Left lung (tissue), 10 donors: ENCODE results near the gene BCL3. TPM values are rescaled to one million over a fixed set of nuclear protein-coding genes. Genes with fewer than 3 reads are reported as not detected.

Experiments
- ATAC-seq: fragments of 200-7000 bp; cut with Tn5 transposase; one replicate; pipeline ENCODE4 v1.9.1; 2020; ENCODE audit warnings: moderate library complexity
- DNase-seq, 4 donors: peaks; one replicate each; pipeline ENCODE4 v3.0.0-alpha.2; 2013 to 2020
- H3K27ac ChIP-seq, 2 donors: fragments of 200-600 bp; sonication (generic) in 1 of 2; one replicate each; pipeline versions ENCODE4 v1.5.0 to v1.8.0; 2020 to 2021
- H3K27me3 ChIP-seq, 2 donors: fragments of 200-600 bp; sonication (generic) in 1 of 2; one replicate each; pipeline versions ENCODE4 v1.5.0 to v1.8.0; 2020 to 2021
- H3K36me3 ChIP-seq, 2 donors: fragments of 200-600 bp; sonication (generic) in 1 of 2; one replicate each; pipeline versions ENCODE4 v1.5.0 to v1.8.0; 2020 to 2021
- H3K4me1 ChIP-seq, 2 donors: fragments of 200-600 bp; one replicate each; pipeline ENCODE4 v1.8.0; 2021
- H3K4me3 ChIP-seq, 2 donors: fragments of 200-600 bp; sonication (generic) in 1 of 2; one replicate each; pipeline versions ENCODE4 v1.5.0 to v1.8.0; 2020 to 2021; ENCODE audit warnings: mild to moderate bottlenecking in 1 of 2
- H3K9me3 ChIP-seq, 2 donors: fragments of 200-600 bp; sonication (generic) in 1 of 2; one replicate each; pipeline versions ENCODE4 v1.5.0 to v1.8.0; 2020 to 2021
- CTCF ChIP-seq, 2 donors: fragments of 200-600 bp; sonication (generic) in 1 of 2; IDR thresholded peaks; one replicate each; pipeline versions ENCODE4 v1.5.0 to v1.8.0; 2021; ENCODE audit warnings: antibody characterized with exemption in 2 of 2
- intact Hi-C, 2 donors: fragments of 100-400 bp; cut with DNase I; formaldehyde crosslinking; loops; one replicate each; pipeline versions ENCODE4 v1.11.2 to v1.14.2; 2022
- polyA plus RNA-seq, 6 donors: library from polyadenylated mRNA; unstranded; fragments of 120-200 nt; gene quantifications; one replicate each; pipeline ENCODE4 v1.2.1, GENCODE V29; 2013; ENCODE audit not compliant: insufficient read length in 6 of 6
- total RNA-seq, 2 donors: library from RNA; stranded (reverse); fragmentation: NEBNext Ultra II Directional; extraction: Animal tissue kit (Norgen Biotek cat#: 25700); gene quantifications; one replicate each; pipeline ENCODE4 v1.2.1, GENCODE V29; 2021
- donor health status: DM: no; HTN: yes; CAD: no.
- donor health status: DM: no; HTN: no; CAD: no.

BCL3 gene
- total and polyA plus RNA-seq, 8 donors, result 7.3 to 79.9 (median 13.8) TPM

- H3K27me3 ChIP-seq, result no peaks in the 10 kb centered on the region
- no peaks in the 10 kb centered on the region for H3K36me3 ChIP-seq
- no peak for TF ChIP-seq CTCF (IDR thresholded peaks at IDR 0.05)
- intact Hi-C loops, result no loop called here
- peak overlapping the region in 1 of 2 donors; percentile 40 for H3K27ac ChIP-seq
- peak overlapping the region in 1 of 2 donors; percentile 16 for H3K4me3 ChIP-seq
- H3K9me3 ChIP-seq, result no peaks in the 10 kb centered on the region
- DNase-seq, result peak in 1 of 4 donors; percentile 86
- peak; percentile 58 for ATAC-seq
- H3K4me1 ChIP-seq, result peaks cover 19 to 75% of the 10 kb centered on the region in 2 donors
Measured at GRCh38 chr19:44725251-44725650, 23.3 kb upstream of the BCL3 start.

DNA sequence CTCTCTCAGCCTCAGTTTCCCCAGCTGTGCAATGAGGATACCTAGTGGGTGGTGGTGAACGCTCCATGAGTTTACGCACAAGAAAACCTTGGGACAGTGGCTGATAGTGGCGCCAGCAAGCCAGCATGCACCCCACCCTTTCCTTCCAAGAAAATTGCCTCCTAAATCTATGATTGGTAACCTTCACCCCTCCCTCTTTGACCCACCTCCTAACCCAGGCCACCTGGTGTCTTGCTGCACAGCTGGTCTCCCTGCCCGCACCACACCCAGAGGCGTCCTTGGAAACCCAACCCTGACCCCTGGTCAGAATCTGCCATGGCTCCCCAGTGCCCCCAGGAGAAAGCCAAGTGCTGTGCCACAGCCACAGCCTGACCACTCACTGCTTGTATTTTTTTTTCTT is 22.8 kb upstream of the BCL3 start:
- no peaks in the 10 kb centered on the region for H3K27me3 ChIP-seq
- intact Hi-C loops, result no loop called here
- ATAC-seq, result no peak
- H3K4me3 ChIP-seq, result no peak overlapping the region
- H3K4me1 ChIP-seq, result peaks cover 19 to 72% of the 10 kb centered on the region in 2 donors
- H3K27ac ChIP-seq, result peak overlapping the region in 1 of 2 donors; percentile 40
- no peak for DNase-seq
- H3K36me3 ChIP-seq, result no peaks in the 10 kb centered on the region
- no peaks in the 10 kb centered on the region for H3K9me3 ChIP-seq
- TF ChIP-seq CTCF (IDR thresholded peaks at IDR 0.05), result no peak

GRCh38 chr19:44726465-44726864 is 22.0 kb upstream of the BCL3 start:
- Histone ChIP-seq H3K4me3 (no peak overlapping the region), H3K27ac (peak overlapping the region in 1 of 2 donors; percentile 28), H3K27me3 (no peaks in the 10 kb centered on the region), H3K36me3 (no peaks in the 10 kb centered on the region), H3K9me3 (no peaks in the 10 kb centered on the region), H3K4me1 (peaks cover 13 to 64% of the 10 kb centered on the region in 2 donors)
- TF ChIP-seq CTCF (IDR thresholded peaks at IDR 0.05), result no peak
- ATAC-seq (peak; percentile 34), DNase-seq (no peak)
- intact Hi-C loops, result no loop called here

GRCh38 chr19:44728178-44728577 is 20.3 kb upstream of the BCL3 start:
- Histone ChIP-seq H3K9me3 (no peaks in the 10 kb centered on the region), H3K4me1 (peaks cover 5 to 47% of the 10 kb centered on the region in 2 donors), H3K4me3 (no peak overlapping the region), H3K27ac (no peak overlapping the region), H3K27me3 (no peaks in the 10 kb centered on the region), H3K36me3 (no peaks in the 10 kb centered on the region)
- TF ChIP-seq CTCF (IDR thresholded peaks at IDR 0.05), result no peak
- intact Hi-C loops, result no loop called here
- DNase-seq (no peak), ATAC-seq (no peak)

DNA sequence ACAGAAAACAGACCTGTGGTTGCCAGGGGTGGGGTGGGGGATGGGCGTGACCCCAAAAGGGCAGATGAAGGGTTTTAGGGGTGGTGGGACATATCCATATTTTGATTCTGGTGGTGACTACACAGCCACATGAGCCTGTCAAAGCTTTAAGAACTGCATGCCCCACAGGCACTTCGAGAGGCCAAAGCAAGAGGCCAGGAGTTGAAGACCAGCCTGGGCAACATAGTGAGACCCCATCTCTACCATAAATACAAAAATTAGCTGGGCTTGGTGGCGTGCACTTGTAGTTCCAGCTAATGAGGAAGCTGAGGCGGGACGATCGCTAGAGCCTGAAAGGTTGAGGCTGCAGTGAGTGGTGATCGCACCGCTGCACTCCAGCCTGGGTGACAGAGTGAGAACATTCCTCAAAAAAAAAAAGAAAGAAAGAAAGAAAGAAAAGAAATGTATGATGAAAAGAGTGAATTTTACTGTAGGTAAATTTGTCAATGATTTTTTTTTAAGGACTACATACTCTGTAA is 18.9 kb upstream of the BCL3 start:
- no peak for TF ChIP-seq CTCF (IDR thresholded peaks at IDR 0.05)

More for the DNA sequence above, 18.9 kb upstream of the BCL3 start:
- no peak for DNase-seq
- H3K27me3 ChIP-seq, result no peaks in the 10 kb centered on the region
- H3K4me3 ChIP-seq, result no peak overlapping the region
- H3K36me3 ChIP-seq, result no peaks in the 10 kb centered on the region
- intact Hi-C loops, result no loop called here
- no peak for ATAC-seq
- H3K4me1 ChIP-seq, result peaks cover 4 to 40% of the 10 kb centered on the region in 2 donors
- no peak overlapping the region for H3K27ac ChIP-seq
- no peaks in the 10 kb centered on the region for H3K9me3 ChIP-seq
